ENCODE measurements around the gene FUBP1. TPM values are rescaled to one million over a fixed set of nuclear protein-coding genes. Genes with fewer than 3 reads are reported as not detected.

The FUBP1 gene
- total and polyA plus RNA-seq, 4 experiments from 2014 or later: 31.5 to 270 (median 152) TPM

Other genes starting within 250 kb of the FUBP1 start
- gene USP33, start 219.2 kb downstream of the FUBP1 start, total RNA-seq: 10 to 100 TPM; 87.4 to 89.1 TPM
- 10 to 100 TPM; 43.0 to 43.4 TPM for gene USP33, start 219.2 kb downstream of the FUBP1 start, polyA plus RNA-seq
- 10 to 100 TPM; 21.7 TPM for gene MIGA1, start 199.4 kb downstream of the FUBP1 start, total RNA-seq
- gene MIGA1, start 199.4 kb downstream of the FUBP1 start, polyA plus RNA-seq: 1 to 10 TPM; 6.0 to 7.3 TPM
- gene NEXN, start 90.4 kb downstream of the FUBP1 start, total RNA-seq: under 1 TPM; 0.47 to 0.67 TPM
- gene NEXN, start 90.4 kb downstream of the FUBP1 start, polyA plus RNA-seq: under 1 TPM; 0.31 to 0.57 TPM
- gene DNAJB4, start 25.9 kb upstream of the FUBP1 start, total RNA-seq: 10 to 100 TPM; 15.5 to 18.3 TPM
- 1 to 10 TPM; 8.7 to 9.8 TPM for gene DNAJB4, start 25.9 kb upstream of the FUBP1 start, polyA plus RNA-seq
- gene GIPC2, start 66.9 kb upstream of the FUBP1 start, total RNA-seq: under 1 TPM; 0.28 to 0.52 TPM
- under 1 TPM; 0.13 to 0.33 TPM for gene GIPC2, start 66.9 kb upstream of the FUBP1 start, polyA plus RNA-seq

Data from CD4-positive, alpha-beta memory T cell (primary cell).